CD4-positive, alpha-beta T cell treated with Interleukin-15 for 4 hours (primary cell): Measurements from ENCODE around the gene PDSS1.
"Not testable (repeated sequence)": the region's sequence is repeated elsewhere in the genome, so short reads cannot be mapped to it uniquely, and the experiment has no call there.

Source experiments
- DNase-seq: peaks from one replicate; pipeline ENCODE4 v3.0.0-alpha.2; 2020; ENCODE audit warnings: low spot score

The PDSS1 gene

GRCh38 chr10:26739071-26739631 is 41.6 kb downstream of the PDSS1 start:
- peak; percentile 3 for DNase-seq

GRCh38 chr10:26741368-26741767 is 43.9 kb downstream of the PDSS1 start:
- no peak for DNase-seq

GRCh38 chr10:26743091-26743490 is 45.6 kb downstream of the PDSS1 start:
- no peak for DNase-seq

GRCh38 chr10:26743841-26744240 is 46.3 kb downstream of the PDSS1 start:
- no peak for DNase-seq

- no peak for DNase-seq
Observed at GRCh38 chr10:26746061-26746460, 48.6 kb downstream of the PDSS1 start.

GRCh38 chr10:26755443-26755903 is 58.0 kb downstream of the PDSS1 start:
- no peak for DNase-seq

- no peak for DNase-seq
Observed at GRCh38 chr10:26759008-26759407, 61.5 kb downstream of the PDSS1 start.

- DNase-seq = no peak
Observed at GRCh38 chr10:26765549-26765948, 68.0 kb downstream of the PDSS1 start.

- no peak for DNase-seq
Observed at GRCh38 chr10:26770069-26770468, 72.6 kb downstream of the PDSS1 start.

GRCh38 chr10:26773633-26774032 is 76.1 kb downstream of the PDSS1 start:
- DNase-seq = no peak

GRCh38 chr10:26776258-26776657 is 78.8 kb downstream of the PDSS1 start:
- DNase-seq = no peak

- no peak for DNase-seq
Observed at GRCh38 chr10:26777686-26778085, 80.2 kb downstream of the PDSS1 start.

GRCh38 chr10:26779176-26779860 is 81.8 kb downstream of the PDSS1 start:
- no peak for DNase-seq

GRCh38 chr10:26780106-26780792 is 82.7 kb downstream of the PDSS1 start:
- DNase-seq = no peak

GRCh38 chr10:26780793-26781601 is 83.5 kb downstream of the PDSS1 start:
- peak; percentile 16 for DNase-seq

GRCh38 chr10:26781797-26782196 is 84.3 kb downstream of the PDSS1 start:
- DNase-seq = no peak

GRCh38 chr10:26787362-26787761 is 89.9 kb downstream of the PDSS1 start:
- DNase-seq = no peak

- not testable (repeated sequence) for DNase-seq
Observed at GRCh38 chr10:26789779-26790178, 92.3 kb downstream of the PDSS1 start.

GRCh38 chr10:26790221-26790995 is 92.9 kb downstream of the PDSS1 start:
- DNase-seq = no peak

- DNase-seq = no peak
Observed at GRCh38 chr10:26792758-26793495, 95.4 kb downstream of the PDSS1 start.
